OCI-LY3 (cell line): ENCODE data around the gene ERC2.

Experiments
- CTCF ChIP-seq: fragments of 200-600, 300-600 bp; sonication (generic); IDR thresholded peaks from 2 replicates; pipeline ENCODE4 v1.5.1; 2014; ENCODE audit warnings: antibody characterized with exemption, low read length, low read depth
- EZH2phosphoT487 ChIP-seq: fragments of 200-600 bp; shearing (Covaris generic); IDR thresholded peaks from 2 replicates; pipeline ENCODE4 v1.6.1; 2018; ENCODE audit warnings: antibody characterized with exemption, mixed run types, low read depth

- TF ChIP-seq CTCF (no peak), EZH2phosphoT487 (no peak)
Observed at GRCh38 chr3:56471771-56472170, 3.5 kb upstream of the ERC2 start.
